Smooth muscle cell of the brain vasculature (primary cell): ENCODE results near the gene SLC4A3.
"Not testable (repeated sequence)": the region's sequence is repeated elsewhere in the genome, so short reads cannot be mapped to it uniquely, and the experiment has no call there.

Source experiments
- DNase-seq: peaks from one replicate; pipeline ENCODE4 v3.0.0-alpha.2; 2012; ENCODE audit warnings: low read depth, low spot score

Gene SLC4A3

GRCh38 chr2:219648963-219649362 lies 21.5 kb downstream of the SLC4A3 start:
- no peak for DNase-seq

- no peak for DNase-seq
Measured at GRCh38 chr2:219650426-219651248, 23.2 kb downstream of the SLC4A3 start.

- DNase-seq = not testable (repeated sequence)
Measured at GRCh38 chr2:219651656-219652055, 24.2 kb downstream of the SLC4A3 start.

- no peak for DNase-seq
Measured at GRCh38 chr2:219656526-219656925, 29.1 kb downstream of the SLC4A3 start.

- DNase-seq = no peak
Measured at GRCh38 chr2:219658196-219658846, 30.9 kb downstream of the SLC4A3 start.

GRCh38 chr2:219658874-219659273 lies 31.4 kb downstream of the SLC4A3 start:
- DNase-seq = no peak

GRCh38 chr2:219661197-219661954 lies 33.9 kb downstream of the SLC4A3 start:
- DNase-seq = no peak

GRCh38 chr2:219661955-219662395 lies 34.5 kb downstream of the SLC4A3 start:
- no peak for DNase-seq

GRCh38 chr2:219662566-219662965 lies 35.1 kb downstream of the SLC4A3 start:
- no peak for DNase-seq

GRCh38 chr2:219663116-219663762 lies 35.8 kb downstream of the SLC4A3 start:
- no peak for DNase-seq

- DNase-seq = no peak
Measured at GRCh38 chr2:219664041-219664440, 36.6 kb downstream of the SLC4A3 start.

GRCh38 chr2:219664944-219665343 lies 37.5 kb downstream of the SLC4A3 start:
- no peak for DNase-seq

GRCh38 chr2:219665926-219666325 lies 38.5 kb downstream of the SLC4A3 start:
- DNase-seq = no peak

GRCh38 chr2:219668316-219668715 lies 40.9 kb downstream of the SLC4A3 start:
- no peak for DNase-seq

- no peak for DNase-seq
Measured at GRCh38 chr2:219670386-219670785, 43.0 kb downstream of the SLC4A3 start.

GRCh38 chr2:219671279-219671678 lies 43.8 kb downstream of the SLC4A3 start:
- no peak for DNase-seq

GRCh38 chr2:219672406-219672805 lies 45.0 kb downstream of the SLC4A3 start:
- no peak for DNase-seq

- DNase-seq = no peak
Measured at GRCh38 chr2:219675221-219675620, 47.8 kb downstream of the SLC4A3 start.

- no peak for DNase-seq
Measured at GRCh38 chr2:219676586-219676985, 49.2 kb downstream of the SLC4A3 start.

GRCh38 chr2:219679041-219679440 lies 51.6 kb downstream of the SLC4A3 start:
- no peak for DNase-seq

GRCh38 chr2:219679571-219679970 lies 52.1 kb downstream of the SLC4A3 start:
- DNase-seq = no peak
